Activated CD4-positive, alpha-beta T cell treated with anti-CD3 and anti-CD28 coated beads, Interleukin-2, amount 50 U/mL, for 48 hours (primary cell): ENCODE results near the gene AOX1.
A peak's percentile ranks its signal among the peaks of the same experiment; 100 is the strongest.
"Not testable (repeated sequence)": the region's sequence is repeated elsewhere in the genome, so short reads cannot be mapped to it uniquely, and the experiment has no call there.

Source experiments
- DNase-seq, 2 experiments: peaks; one replicate each; pipeline ENCODE4 v3.0.0-alpha.2; 2020

AOX1 gene

DNA sequence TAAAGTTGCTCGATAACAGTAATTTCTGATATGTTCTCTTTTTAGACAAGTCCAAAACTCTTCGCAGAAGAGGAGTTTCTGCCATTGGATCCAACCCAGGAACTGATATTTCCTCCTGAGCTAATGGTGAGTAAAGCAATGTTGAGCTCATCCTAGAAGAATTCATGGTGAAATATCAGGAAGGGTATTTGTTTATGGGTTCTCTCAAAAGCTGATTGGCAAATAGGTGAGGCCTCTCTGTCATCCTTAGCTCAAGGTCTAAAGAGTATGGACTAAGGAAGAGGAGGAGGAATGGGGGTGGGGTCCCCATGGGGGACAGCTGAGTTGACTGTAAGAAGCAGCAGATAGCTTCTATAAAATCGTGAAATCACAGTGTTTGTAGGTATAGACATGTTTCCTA is 18.2 kb downstream of the AOX1 start:
- DNase-seq, result no peak

DNA sequence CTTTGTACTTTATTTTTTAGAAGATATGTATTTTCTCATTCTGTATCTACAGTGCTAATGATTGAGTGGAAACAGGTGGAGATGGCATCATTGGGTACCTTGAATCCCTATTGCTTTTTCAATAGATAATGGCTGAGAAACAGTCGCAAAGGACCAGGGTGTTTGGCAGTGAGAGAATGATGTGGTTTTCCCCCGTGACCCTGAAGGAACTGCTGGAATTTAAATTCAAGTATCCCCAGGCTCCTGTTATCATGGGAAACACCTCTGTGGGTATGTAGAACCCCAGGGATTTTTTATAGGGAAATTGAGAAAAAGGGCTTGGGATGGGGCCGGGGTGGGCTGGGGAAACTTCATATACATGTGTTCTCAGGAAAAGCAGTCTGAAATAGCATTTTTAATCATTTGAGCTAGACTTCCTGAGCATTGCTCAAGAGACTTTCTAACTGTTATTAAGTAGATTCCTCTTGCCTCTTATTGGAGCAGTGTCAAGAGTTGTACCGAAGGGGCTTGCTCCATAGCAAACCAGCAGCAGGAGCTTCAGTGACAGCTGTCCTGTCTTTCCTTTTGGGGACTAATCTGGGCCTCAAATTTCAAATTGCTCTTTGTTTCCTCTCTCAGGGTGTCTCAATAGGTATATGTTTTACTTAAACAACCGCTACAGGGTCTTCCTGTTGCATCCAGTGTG is 18.9 kb downstream of the AOX1 start:
- no peak for DNase-seq

DNA sequence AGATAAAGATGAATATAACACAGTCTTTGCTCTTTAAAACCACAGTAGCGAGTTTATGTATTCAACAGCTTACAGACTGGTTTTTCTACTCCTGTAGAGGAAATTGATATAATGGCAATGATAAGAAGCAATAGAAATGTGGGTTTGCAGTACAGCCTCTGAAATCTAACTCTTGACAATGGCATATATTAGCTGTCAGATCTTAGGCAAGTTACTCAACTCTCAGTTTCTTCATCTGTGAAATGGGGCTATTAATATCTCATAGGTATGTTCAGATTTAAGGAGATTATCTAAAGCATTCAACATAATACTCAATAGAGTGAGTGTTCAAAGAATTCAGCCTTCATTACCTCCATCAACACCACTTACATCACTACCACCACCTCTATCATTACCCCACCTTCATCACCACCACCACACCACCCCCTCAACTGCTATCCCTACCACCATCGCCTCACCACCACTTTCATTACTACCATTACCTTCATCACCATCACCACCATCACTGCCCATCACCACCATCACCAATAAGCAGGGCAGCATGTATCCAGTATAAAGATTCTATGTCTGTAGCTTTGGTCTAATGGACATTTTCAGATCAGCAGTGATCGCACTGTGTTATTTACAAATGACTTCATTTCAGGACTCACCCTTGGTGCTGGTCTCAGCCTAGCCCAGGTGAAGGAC is 22.7 kb downstream of the AOX1 start:
- DNase-seq, result no peak

DNA sequence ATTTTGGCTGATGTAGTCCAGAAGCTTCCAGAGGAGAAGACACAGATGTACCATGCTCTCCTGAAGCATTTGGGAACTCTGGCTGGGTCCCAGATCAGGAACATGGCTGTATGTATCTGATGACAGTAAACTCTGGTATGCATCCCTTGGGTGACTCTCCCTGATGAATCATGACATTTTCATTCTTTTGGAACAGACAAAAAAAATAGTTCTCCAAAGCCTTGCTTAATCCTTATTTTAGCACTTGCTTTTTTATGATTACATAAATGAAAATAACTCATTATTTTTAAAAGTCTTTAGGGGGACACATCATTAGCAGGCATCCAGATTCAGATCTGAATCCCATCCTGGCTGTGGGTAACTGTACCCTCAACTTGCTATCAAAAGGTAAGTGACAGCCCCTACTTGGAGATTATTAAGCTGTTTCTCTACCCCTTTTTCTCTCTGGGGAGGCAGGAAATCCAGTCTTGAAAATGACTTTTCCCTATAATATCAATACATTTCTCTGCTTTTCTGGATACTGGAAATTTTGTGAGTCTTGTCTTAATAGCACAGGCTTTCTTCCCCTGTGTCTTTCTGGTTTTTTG is 23.3 kb downstream of the AOX1 start:
- no peak for DNase-seq

DNA sequence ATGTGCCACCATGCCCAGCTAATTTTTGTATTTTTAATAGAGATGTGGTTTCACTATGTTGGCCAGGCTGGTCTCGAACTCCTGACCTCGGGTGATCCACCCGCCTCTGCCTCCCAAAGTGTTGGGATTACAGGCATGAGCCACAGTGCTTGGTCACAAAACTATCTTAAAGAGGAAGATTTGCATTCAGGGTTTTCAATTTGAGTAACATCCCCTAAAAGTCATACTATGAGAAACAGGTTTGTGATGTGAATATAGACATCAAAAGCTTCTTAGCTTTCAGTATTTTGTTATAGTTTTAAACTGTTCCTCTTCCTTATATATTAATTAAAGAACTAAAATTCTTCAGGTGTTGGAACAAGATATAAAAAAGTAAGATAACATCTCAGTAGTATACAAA is 24.4 kb downstream of the AOX1 start:
- DNase-seq, result peak in 1 of 2 experiments; percentile 5

DNA sequence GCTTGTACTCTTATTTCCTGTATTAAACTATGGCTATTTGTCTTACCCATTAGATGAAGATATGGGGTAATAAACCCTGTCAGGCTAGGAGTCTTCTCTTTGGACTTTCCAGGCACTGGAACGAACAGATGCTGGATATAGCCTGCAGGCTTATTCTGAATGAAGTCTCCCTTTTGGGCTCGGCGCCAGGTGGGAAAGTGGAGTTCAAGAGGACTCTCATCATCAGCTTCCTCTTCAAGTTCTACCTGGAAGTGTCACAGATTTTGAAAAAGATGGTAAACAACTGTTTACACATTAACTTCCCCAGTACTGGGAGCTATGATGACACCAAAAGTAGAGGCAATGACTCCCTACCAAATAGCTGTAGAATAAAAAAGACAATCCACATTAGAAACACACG is 27.9 kb downstream of the AOX1 start:
- DNase-seq, result no peak

DNA sequence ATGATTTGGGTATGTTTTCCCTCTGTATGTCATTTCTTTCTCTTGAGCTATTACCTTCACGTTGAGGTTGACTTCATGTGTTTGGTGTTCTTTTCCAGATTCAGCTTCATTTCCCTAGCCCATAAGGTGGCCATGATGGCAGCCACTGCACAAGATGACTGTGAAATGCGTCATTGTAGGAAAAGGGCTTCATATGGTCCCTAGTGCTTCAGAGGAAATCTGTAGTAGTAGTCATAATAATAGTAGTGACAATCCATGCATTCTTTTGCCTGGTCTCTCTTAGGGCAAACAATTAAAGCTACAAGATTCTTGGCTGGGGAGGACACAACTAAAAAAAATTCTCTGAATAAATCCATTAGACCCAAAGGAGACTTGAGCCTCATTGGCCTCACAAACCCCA is 28.4 kb downstream of the AOX1 start:
- DNase-seq, result no peak

DNA sequence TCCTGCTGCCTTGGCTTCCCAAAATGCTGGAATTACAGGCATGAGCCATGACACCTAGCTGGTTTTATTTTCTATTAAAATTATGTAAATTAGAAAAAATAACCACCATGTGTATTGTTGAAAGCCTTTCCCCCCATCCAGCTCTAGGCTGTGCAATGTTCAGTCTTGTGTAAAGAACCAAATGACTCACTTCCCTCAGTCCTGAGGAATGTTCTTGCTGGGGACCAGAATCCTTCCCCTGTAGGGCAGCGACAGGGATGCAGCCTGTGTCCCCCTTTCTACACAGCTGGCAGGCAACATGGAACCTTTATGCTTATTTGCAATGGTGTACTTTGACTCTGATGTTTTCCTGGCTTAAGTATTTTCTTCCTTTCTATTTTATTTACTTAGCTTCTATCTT is 29.4 kb downstream of the AOX1 start:
- no peak for DNase-seq

DNA sequence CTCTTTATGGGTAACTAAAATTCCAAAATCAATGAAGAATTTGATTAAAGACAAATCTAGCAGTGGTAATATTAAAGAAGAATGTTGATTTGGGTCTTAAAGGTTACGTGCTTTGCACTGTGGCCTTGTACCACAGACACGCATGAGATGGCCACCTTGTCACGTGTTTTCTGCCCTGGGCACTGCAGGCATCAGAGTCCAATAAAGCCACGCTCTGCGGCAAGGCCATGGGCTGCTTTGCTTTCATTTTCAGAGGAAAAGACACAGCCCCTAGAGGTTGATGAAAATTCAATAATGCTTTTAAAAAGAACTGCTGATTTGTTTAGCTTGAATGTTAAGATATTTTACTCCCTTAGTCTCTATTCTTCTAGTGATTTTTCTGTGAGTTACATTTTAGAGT is 30.4 kb downstream of the AOX1 start:
- no peak for DNase-seq

DNA sequence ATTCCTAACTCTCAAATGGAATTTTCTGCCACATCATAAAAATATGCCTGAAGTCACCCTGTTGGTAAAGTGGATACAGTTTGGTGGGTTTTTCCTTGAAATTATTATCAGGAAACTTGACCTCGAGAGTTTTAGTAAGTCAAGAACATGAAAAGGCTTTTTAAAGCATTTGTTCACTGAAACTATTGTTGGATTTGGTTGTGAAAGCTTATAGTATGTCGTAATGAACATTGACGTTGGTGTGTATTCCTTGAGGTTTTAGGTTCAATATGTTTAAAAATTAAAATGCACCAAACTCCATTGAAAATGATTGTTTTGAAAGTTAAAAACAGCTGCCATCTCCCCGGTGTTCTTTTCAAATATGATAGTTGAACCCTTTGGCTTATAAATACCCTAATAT is 30.8 kb downstream of the AOX1 start:
- no peak for DNase-seq

DNA sequence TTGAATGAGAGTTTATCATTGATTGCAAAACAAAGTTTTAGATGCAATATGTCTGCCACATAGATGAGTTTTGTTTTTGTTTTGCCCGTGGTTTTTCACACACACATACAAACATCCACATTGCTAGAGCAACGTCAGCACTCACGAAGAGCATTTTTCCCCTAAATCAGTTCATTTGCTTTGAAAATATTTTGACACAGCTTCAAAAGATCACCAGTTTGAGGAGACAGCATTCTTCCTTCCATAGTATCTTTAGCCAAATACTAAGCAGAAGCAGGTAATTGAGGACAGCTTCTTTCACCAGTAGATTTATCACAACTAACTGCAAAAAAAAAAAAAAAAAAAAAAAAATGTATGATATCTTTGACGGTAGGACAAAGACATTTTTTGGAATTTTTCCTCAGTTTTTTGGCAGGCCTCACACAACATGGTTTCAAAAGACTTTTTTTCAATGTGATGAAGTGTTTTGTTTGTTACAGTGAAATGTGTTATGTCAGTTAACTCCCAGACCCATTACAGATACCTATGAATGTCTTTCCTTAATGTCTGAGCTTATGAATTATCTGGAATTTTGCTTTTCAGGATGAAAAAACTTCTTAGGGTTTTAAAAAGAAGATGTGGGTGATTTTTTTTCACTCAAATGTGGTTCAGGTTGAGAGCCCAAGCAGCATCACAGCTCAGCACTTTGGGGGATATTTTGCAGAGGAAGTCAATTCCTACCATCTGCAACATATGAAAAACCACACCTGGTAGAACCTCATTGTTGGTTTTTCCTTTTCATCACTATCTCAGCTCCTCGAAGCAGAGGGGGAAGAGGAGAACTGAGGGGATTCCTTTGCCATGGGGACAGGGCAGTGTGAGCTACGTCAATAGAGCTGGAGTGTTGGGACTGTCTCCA is 31.6 kb downstream of the AOX1 start:
- DNase-seq, result no peak

DNA sequence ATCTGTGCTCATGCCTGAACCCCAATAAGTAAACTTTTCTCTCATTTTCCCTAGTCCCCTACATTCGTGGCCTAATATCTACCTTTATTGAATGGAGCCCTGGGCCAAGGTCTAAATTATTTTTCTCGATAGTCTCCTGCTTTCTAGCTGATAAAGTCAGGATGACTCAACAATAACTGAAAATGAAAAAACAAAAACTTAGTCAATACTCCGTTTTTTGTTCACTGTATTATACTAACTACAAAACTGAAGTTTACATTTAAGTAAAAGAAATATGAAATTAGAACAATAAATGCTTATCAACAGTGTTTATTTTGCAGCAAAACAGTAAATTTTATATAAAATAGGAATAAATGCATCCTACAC is 32.2 kb downstream of the AOX1 start:
- DNase-seq, result no peak

DNA sequence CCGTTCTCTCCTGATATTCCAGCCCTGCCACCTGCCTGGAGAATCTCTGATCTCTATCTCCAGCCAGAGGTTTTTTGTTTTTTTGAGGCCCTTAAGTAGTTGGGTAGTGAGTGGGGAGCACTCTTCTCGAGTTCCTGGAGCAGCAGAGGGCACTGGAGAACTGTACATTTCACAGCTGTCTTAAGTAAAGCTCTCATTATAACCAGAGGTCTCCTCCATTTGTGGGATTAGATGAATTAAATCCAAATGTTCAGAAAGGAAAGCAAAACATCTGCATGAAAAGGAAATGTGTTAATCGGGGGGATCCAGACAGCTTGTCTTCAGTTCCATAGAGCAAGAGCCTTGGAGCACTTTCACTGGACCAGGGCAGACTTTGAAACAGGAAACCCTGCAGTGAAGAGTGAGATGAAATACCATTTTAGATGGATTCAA is 32.8 kb downstream of the AOX1 start:
- DNase-seq, result no peak

DNA sequence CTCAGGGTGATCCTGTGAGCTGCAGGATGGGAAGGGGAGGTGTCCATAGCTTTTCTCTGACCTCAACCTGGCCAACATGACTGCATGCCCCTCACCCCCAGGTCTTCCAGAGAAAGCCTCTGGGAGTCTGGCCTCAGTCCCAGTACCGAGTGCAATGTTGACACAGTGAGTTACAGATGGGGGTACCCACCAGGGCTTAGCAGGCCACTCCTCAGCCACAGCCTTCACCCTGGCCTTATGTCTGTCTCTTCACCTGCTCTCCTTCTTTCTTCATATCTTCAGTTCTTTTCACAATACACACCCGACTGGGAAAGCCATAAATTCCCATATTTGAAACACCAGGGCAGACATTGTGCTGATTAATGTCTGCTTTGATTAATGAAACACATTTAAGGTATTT is 33.5 kb downstream of the AOX1 start:
- no peak for DNase-seq

DNA sequence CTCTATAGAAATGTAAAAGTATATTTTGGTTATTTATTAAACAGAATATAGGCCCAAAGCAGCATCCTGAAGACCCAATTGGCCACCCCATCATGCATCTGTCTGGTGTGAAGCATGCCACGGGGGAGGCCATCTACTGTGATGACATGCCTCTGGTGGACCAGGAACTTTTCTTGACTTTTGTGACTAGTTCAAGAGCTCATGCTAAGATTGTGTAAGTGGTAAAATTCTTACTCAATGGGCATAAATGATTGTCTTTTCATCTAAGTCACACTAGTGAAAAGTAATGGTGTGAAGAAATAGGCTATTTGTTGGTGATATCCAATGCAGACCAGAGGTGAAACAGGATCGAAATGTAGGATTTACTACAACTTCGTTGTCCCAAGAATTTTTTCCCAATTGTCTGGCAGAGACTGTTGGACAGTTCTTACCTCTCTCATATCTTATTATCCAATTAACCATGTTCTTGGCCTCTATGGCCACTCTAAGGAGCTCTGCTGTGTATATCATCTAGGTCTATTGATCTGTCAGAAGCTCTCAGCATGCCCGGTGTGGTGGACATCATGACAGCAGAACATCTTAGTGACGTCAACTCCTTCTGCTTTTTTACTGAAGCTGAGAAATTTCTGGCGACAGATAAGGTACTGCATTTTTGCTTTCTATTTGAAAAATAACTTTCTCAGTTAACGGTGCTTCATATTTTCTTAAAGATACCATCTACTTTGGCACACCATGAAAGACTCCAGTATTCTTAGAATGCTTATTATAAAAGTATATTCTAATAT is 35.0 kb downstream of the AOX1 start:
- DNase-seq, result no peak

DNA sequence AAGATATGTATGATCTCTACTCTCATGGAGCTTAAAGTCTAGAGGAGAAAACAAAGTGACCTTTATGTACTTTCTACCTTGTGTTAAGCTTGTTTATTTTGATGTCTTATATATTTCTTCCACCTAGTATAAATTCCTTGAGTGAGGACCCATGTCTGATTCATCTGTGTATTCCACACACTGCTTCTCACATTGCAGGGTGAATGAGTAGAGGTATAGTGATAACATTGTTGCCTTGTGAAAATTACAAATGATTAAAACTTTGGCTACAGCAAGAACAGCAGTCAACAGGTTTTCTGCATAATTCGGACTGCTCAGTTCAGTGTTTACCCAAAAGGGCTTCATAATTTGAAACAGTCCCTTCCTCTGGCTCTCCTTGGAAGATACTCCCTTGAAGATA is 36.3 kb downstream of the AOX1 start:
- no peak for DNase-seq

DNA sequence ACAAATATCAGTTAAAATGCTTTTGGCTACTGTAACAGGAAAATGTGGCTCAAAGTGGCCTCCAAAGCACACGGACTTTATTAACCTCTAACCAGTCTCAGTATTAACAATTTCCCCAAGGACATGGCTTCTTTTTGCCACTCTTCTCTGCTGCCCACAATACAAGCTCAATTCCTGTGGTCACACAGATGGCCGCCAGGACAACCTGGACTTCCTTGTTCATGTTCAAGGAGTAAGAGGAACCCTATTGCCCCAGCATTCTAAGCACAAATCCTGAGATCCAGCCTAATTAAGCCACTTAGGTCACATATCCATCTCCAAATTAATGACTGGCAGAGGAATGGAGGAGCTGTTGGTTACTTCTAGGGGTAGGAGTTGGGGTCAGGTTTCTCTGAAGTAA is 38.2 kb downstream of the AOX1 start:
- DNase-seq, result no peak

DNA sequence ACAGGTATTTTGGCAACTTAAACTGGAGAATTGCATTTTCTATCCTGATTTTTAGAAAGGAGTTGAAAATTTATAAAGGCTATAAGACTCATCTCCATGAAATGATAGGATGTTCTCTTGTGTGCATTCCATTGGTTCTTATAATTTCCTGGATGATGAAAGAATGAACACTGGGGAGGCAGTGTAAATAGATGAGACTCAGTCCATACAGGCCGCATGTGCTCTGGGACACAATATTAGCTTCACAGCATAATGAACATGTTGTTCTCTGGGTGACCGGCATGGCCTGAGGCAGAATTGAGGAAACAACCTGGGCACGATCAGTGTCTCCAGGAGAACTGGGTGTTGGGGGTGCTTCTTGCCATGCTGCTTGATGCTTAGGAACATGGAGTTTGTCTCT is 38.8 kb downstream of the AOX1 start:
- DNase-seq, result no peak

DNA sequence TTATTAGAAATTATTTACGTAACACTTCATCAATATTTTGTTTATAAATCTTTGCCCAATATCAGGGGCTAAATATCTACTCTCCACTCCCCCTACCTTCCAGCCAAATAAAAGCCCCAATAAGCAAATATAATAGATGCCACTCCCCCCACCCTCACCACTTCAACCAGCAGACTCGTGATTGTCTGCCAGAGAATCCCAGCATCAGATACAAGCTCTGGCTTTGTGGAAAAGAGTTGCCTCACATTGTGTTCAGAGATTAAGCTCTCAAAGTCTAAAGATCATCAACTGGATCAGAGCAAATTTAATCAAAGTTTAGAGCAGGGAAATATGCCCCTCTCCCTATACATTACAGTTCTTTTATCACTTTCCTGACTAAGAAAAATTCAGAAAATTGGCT is 39.5 kb downstream of the AOX1 start:
- no peak for DNase-seq

DNA sequence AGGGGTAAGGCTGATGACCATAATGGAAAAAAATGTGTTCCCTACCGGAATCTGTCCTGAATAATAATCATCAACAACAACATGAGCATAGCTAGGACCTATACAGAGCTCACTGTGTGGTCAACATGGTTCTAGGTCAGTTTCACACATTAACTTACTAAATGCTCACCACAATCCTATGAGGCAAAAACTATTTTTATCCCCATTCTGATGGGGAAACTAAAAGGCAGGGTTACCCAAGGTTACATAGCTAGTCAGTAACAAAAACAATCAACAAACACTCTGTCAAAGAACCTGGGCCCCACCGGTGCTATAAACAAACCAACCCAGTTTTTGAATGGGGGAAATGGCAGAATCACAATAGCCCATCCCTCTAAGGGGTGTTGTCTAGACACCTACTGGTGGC is 40.1 kb downstream of the AOX1 start:
- no peak for DNase-seq

DNA sequence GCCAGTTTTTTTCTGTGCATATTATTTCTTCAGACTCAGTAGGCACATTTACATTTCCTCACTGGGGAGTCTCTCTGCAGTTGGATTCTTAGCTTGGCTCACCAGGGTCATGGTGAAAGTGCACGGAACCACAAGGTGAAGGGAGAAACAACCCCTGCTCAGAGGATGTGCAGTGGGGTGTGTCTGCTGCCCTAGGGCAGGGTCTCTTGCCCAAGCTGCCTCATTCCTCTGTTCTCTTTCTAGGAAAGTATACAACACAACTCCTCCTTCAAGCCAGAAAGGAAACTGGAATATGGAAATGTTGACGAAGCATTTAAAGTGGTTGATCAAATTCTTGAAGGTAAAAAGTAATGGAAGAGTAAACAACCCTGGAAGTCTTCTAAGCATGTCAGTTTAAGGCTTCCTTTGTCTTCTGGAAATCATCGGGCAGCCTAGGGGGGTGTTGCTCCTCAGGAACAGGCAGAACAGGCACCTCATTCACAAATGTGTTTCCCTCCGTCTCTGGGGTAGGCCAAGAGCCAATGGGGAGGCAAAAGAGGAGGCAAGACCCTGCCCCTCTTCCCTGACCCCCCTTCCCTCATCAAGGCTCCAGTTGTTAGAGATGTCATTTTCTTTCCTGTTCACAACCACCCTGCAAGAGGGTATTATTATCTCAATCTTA is 41.4 kb downstream of the AOX1 start:
- no peak for DNase-seq

DNA sequence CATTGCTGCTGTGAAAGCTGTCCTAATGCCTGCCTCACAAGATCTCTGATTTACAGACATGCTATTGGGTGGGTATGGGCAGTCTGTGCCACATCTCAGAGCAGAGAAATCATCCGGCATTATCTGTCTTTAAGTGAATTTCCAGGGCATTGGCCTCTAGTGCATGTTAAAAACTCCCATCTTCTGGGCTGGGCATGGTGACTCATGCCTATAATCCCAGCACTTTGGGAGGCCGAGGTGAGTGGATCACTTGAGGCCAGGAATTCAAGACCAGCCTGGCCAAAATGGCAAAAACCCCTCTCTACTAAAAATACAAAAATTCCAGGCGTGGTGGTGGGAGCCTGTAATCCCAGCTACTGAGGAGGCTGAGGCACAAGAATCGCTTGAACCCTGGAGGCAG is 42.6 kb downstream of the AOX1 start:
- DNase-seq, result not testable (repeated sequence)
